ENCODE results near the gene LAMB1.
"Not testable (repeated sequence)": the region's sequence is repeated elsewhere in the genome, so short reads cannot be mapped to it uniquely, and the experiment has no call there.

Gene LAMB1

GRCh38 chr7:107969856-107970255 lies 33.1 kb downstream of the LAMB1 start:
- DNase-seq, result no peak

GRCh38 chr7:107968449-107968848 lies 34.5 kb downstream of the LAMB1 start:
- DNase-seq, result no peak

GRCh38 chr7:107967420-107967819 lies 35.5 kb downstream of the LAMB1 start:
- no peak for DNase-seq

GRCh38 chr7:107966711-107967110 lies 36.2 kb downstream of the LAMB1 start:
- peak; percentile 94 for DNase-seq

- no peak for DNase-seq
Observed at GRCh38 chr7:107964510-107964909, 38.5 kb downstream of the LAMB1 start.

- DNase-seq, result no peak
Observed at GRCh38 chr7:107962817-107963216, 40.1 kb downstream of the LAMB1 start.

GRCh38 chr7:107961405-107961804 lies 41.6 kb downstream of the LAMB1 start:
- no peak for DNase-seq

GRCh38 chr7:107960272-107960671 lies 42.7 kb downstream of the LAMB1 start:
- DNase-seq, result no peak

GRCh38 chr7:107959527-107959898 lies 43.4 kb downstream of the LAMB1 start:
- no peak for DNase-seq

- peak; percentile 74 for DNase-seq
Observed at GRCh38 chr7:107958764-107959526, 44.0 kb downstream of the LAMB1 start.

GRCh38 chr7:107957436-107957835 lies 45.5 kb downstream of the LAMB1 start:
- DNase-seq, result no peak

- not testable (repeated sequence) for DNase-seq
Observed at GRCh38 chr7:107956950-107957349, 46.0 kb downstream of the LAMB1 start.

GRCh38 chr7:107955394-107955793 lies 47.6 kb downstream of the LAMB1 start:
- DNase-seq, result no peak

GRCh38 chr7:107953924-107954303 lies 49.0 kb downstream of the LAMB1 start:
- DNase-seq, result peak; percentile 34

- DNase-seq, result no peak
Observed at GRCh38 chr7:107953265-107953923, 49.6 kb downstream of the LAMB1 start.

GRCh38 chr7:107951896-107952295 lies 51.1 kb downstream of the LAMB1 start:
- no peak for DNase-seq

GRCh38 chr7:107951172-107951787 lies 51.7 kb downstream of the LAMB1 start:
- no peak for DNase-seq

- DNase-seq, result no peak
Observed at GRCh38 chr7:107949443-107949935, 53.5 kb downstream of the LAMB1 start.

- peak; percentile 84 for DNase-seq
Observed at GRCh38 chr7:107948645-107949442, 54.1 kb downstream of the LAMB1 start.

- no peak for DNase-seq
Observed at GRCh38 chr7:107946881-107947280, 56.1 kb downstream of the LAMB1 start.

GRCh38 chr7:107946451-107946850 lies 56.5 kb downstream of the LAMB1 start:
- no peak for DNase-seq

GRCh38 chr7:107945332-107945731 lies 57.6 kb downstream of the LAMB1 start:
- DNase-seq, result no peak
